ENCODE measurements around the gene CASP10.
"Not testable (repeated sequence)": the region's sequence is repeated elsewhere in the genome, so short reads cannot be mapped to it uniquely, and the experiment has no call there.

The CASP10 gene

DNA sequence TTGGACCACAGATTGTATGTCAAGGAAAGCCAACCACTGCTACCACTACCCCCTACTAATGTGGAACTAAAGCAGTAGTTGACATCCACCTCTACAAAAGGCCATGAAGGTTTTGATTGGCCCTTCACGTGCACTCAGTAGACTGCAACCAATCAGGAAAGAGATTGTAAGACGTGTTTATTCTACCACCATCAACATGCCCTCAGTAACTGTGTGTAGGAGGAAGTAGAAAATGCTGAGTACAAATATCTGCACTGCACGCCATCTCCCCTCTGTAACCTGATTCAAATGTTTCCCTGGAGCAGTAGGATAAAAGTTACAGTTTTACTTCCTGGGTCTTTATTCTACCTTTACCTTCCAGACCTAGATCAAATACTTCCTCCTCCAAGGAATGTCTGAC is 2.9 kb upstream of the CASP10 start:
- no peak for DNase-seq (ENCODE audit: extremely low read depth, insufficient read length)
- Histone ChIP-seq H3K4me3 (replicated peaks; ENCODE audit: low read depth, low read length) (no peak overlapping the region), H3K27me3 (replicated peaks; ENCODE audit: control insufficient read depth, insufficient read depth, low read length) (no peaks in the 10 kb centered on the region), H3K36me3 (ENCODE audit: control insufficient read depth, insufficient read depth, low read length) (no peaks in the 10 kb centered on the region)
- TF ChIP-seq, protein P1, sequence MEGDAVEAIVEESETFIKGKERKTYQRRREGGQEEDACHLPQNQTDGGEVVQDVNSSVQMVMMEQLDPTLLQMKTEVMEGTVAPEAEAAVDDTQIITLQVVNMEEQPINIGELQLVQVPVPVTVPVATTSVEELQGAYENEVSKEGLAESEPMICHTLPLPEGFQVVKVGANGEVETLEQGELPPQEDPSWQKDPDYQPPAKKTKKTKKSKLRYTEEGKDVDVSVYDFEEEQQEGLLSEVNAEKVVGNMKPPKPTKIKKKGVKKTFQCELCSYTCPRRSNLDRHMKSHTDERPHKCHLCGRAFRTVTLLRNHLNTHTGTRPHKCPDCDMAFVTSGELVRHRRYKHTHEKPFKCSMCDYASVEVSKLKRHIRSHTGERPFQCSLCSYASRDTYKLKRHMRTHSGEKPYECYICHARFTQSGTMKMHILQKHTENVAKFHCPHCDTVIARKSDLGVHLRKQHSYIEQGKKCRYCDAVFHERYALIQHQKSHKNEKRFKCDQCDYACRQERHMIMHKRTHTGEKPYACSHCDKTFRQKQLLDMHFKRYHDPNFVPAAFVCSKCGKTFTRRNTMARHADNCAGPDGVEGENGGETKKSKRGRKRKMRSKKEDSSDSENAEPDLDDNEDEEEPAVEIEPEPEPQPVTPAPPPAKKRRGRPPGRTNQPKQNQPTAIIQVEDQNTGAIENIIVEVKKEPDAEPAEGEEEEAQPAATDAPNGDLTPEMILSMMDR (IDR thresholded peaks at IDR 0.05; ENCODE audit: insufficient read depth, low read length, poor library complexity, severe bottlenecking), result no peak

GRCh38 chr2:201183365-201183727 is 405 bp downstream of the CASP10 start:
- Histone ChIP-seq H3K4me3 (replicated peaks; ENCODE audit: low read depth, low read length) (peak overlapping the region; percentile 52), H3K27me3 (replicated peaks; ENCODE audit: control insufficient read depth, insufficient read depth, low read length) (no peaks in the 10 kb centered on the region), H3K36me3 (ENCODE audit: control insufficient read depth, insufficient read depth, low read length) (no peaks in the 10 kb centered on the region)
- TF ChIP-seq, protein P1 (IDR thresholded peaks at IDR 0.05; ENCODE audit: insufficient read depth, low read length, poor library complexity, severe bottlenecking), result no peak
- no peak for DNase-seq (ENCODE audit: extremely low read depth, insufficient read length)

DNA sequence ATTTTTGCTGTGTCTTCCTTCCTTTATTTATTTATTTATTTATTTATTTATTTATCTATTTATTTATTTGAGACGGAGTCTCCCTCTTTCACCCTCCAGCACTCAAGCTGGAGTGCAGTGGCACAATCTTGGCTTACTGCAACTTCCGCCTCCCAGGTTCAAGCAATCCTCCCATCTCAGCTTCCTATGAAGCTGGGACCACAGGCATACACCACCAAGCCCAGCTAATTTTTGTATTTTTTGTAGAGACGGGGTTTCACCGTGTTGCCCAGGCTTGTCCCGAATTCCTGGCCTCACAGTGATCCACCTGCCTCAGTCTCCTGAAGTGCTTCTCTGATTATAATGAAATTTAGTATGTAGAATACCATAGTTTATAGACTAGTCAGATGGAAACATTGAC is 894 bp downstream of the CASP10 start:
- H3K4me3 ChIP-seq (replicated peaks; ENCODE audit: low read depth, low read length), result peak overlapping the region; percentile 52
- not testable (repeated sequence) for DNase-seq (ENCODE audit: extremely low read depth, insufficient read length); H3K27me3 ChIP-seq (replicated peaks; ENCODE audit: control insufficient read depth, insufficient read depth, low read length); H3K36me3 ChIP-seq (ENCODE audit: control insufficient read depth, insufficient read depth, low read length)

- DNase-seq (ENCODE audit: extremely low read depth, insufficient read length); H3K36me3 ChIP-seq (ENCODE audit: control insufficient read depth, insufficient read depth, low read length); H3K27me3 ChIP-seq (replicated peaks; ENCODE audit: control insufficient read depth, insufficient read depth, low read length): not testable (repeated sequence)
- H3K4me3 ChIP-seq (replicated peaks; ENCODE audit: low read depth, low read length), result peak overlapping the region; percentile 52
Measured at GRCh38 chr2:201184248-201184647, 1.3 kb downstream of the CASP10 start.

DNA sequence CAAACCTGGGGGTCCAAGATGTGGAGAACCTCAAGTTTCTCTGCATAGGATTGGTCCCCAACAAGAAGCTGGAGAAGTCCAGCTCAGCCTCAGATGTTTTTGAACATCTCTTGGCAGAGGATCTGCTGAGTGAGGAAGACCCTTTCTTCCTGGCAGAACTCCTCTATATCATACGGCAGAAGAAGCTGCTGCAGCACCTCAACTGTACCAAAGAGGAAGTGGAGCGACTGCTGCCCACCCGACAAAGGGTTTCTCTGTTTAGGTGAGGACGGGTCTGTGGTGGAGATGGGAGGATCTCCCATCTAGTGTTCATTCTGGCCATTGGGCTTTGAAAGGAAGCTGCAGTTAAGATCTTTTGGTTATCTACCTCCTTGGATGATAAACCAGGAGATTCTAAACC is 2.9 kb downstream of the CASP10 start:
- no peak for DNase-seq (ENCODE audit: extremely low read depth, insufficient read length)
- Histone ChIP-seq H3K36me3 (ENCODE audit: control insufficient read depth, insufficient read depth, low read length) (no peaks in the 10 kb centered on the region), H3K27me3 (replicated peaks; ENCODE audit: control insufficient read depth, insufficient read depth, low read length) (no peaks in the 10 kb centered on the region), H3K4me3 (replicated peaks; ENCODE audit: low read depth, low read length) (no peak overlapping the region)
- TF ChIP-seq, protein P1 (IDR thresholded peaks at IDR 0.05; ENCODE audit: insufficient read depth, low read length, poor library complexity, severe bottlenecking), result no peak

DNA sequence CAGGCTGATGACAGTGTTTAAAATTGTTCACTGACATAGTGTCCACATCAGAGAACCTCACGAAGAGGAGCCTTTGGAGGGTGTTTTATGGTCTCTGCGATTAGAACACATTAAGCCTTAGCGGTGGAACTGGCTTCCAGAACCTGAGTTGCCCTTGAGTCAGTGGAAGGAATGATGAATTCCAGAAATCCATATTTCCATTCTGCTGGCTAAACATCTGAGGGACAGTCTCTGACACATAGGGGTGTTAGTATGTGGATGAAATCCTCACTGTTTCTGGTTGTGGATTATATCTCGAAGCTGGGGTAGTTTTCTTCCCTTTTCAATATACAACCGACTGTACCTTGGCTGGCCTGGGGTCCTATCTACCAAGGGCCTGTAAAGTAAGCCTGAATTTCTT is 4.0 kb downstream of the CASP10 start:
- no peak for DNase-seq (ENCODE audit: extremely low read depth, insufficient read length)

GRCh38 chr2:201188449-201188848 is 5.5 kb downstream of the CASP10 start:
- H3K4me3 ChIP-seq (replicated peaks; ENCODE audit: low read depth, low read length), result no peak overlapping the region

More for the DNA sequence above, 4.0 kb downstream of the CASP10 start:
- H3K36me3 ChIP-seq (ENCODE audit: control insufficient read depth, insufficient read depth, low read length), result no peaks in the 10 kb centered on the region
- no peak overlapping the region for H3K4me3 ChIP-seq (replicated peaks; ENCODE audit: low read depth, low read length)
- TF ChIP-seq, protein P1 (IDR thresholded peaks at IDR 0.05; ENCODE audit: insufficient read depth, low read length, poor library complexity, severe bottlenecking), result no peak
- no peaks in the 10 kb centered on the region for H3K27me3 ChIP-seq (replicated peaks; ENCODE audit: control insufficient read depth, insufficient read depth, low read length)

More at GRCh38 chr2:201188449-201188848, 5.5 kb downstream of the CASP10 start:
- no peaks in the 10 kb centered on the region for H3K27me3 ChIP-seq (replicated peaks; ENCODE audit: control insufficient read depth, insufficient read depth, low read length)
- TF ChIP-seq, protein P1 (IDR thresholded peaks at IDR 0.05; ENCODE audit: insufficient read depth, low read length, poor library complexity, severe bottlenecking), result no peak
- no peaks in the 10 kb centered on the region for H3K36me3 ChIP-seq (ENCODE audit: control insufficient read depth, insufficient read depth, low read length)
- no peak for DNase-seq (ENCODE audit: extremely low read depth, insufficient read length)

Measured in GM06990 (cell line).